NCI-H748 (cell line): ENCODE results near the gene ZNF280A.
"Not testable (repeated sequence)": the region's sequence is repeated elsewhere in the genome, so short reads cannot be mapped to it uniquely, and the experiment has no call there.

Experiments used
- DNase-seq: peaks from one replicate; lab custom pipeline; 2025; ENCODE audit not compliant: unreplicated experiment; lab: John Stamatoyannopoulos, UW

Gene ZNF280A

DNA sequence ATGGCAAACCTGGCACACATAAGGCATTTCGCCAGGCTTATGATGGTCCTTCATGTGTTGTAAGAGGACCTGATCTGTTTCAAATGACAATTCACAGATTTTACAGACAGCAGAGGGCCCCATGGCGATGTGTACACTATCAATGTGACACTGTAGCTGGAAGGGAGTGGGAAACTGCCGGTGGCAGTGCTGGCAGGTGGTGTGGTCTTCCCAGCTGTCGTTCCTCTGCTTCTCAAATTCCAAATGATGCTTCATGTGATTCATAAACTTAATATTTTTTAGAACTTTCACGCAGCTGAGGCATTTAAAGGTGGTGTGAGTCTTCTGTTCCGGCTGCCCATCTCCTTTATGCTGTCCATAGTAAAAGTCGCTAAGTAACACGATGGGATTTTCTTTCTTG, 5.6 kb downstream of the ZNF280A start:
- peak; percentile 10 for DNase-seq

DNA sequence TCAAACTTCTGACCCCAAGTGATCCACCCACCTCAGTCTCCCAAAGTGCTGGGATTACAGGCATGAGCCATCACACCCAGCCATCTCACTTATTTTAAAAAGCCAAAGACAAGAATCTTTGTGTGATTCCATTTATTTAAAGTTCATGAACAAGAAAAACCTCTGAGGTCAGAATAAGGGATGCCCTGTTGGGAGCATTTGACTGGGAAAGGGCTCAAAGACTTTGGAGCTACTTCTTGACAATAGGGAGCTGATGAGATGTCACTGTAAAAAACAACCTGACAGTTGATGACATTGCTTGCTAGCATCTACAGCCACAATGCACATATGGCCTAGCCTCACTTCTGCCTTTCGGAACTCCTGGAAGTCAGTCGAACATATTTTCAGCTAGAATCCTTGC, 6.5 kb downstream of the ZNF280A start:
- no peak for DNase-seq

DNA sequence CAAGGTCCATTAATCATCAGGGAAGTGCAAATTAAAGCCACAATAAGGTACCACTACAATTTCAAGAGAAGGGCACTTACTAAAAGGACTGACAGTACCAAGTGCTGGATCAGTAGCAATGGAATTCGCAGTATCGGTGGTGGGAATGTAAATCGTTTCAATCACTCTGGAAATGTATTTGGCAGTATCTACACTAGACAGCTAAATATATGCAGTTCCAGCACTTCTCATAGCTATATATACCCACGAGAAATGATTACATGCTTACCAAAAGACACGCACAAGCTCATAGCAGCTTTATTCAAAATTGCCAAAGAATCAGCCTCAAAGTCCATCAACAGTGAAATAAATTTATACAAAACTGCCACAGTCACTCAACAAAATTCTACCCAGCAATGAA, 7.1 kb downstream of the ZNF280A start:
- no peak for DNase-seq

DNA sequence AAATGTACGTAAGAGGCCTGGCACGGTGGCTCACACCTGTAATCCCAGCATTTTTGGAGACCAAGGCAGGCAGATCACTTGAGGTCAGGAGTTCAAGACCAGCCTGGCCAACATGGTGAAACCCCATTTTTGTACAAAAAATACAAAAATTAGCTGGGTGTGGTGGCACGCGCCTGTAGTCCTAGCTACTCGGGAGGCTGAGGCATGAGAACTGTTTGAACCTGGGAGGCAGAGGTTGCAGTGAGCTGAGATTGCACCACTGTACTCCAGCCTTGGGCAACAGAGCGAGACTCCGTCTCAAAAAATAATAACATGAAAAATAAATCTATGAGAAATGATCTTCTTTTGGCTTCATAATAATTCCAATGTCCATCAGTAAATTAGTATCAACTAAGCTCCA, 9.2 kb downstream of the ZNF280A start:
- not testable (repeated sequence) for DNase-seq

DNA sequence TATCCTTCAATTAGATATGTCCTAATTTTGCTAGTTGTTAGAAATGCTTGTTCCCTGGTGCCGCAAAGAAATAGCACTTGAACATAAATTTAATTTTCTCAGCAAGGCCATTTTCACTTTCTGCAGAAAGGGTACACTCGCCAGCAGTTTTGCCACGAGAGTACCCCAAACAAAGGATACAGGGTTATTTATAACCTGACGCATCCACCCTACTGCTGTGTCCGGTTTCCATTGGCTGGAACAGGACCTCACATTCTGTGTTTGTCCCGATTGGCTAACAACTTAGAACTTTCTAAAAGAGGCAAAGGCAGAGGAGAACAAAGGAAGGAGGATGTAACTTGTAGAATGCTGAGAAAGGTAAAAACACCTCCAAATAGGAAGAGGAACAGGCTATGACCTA, 10.2 kb downstream of the ZNF280A start:
- DNase-seq, result not testable (repeated sequence)

DNA sequence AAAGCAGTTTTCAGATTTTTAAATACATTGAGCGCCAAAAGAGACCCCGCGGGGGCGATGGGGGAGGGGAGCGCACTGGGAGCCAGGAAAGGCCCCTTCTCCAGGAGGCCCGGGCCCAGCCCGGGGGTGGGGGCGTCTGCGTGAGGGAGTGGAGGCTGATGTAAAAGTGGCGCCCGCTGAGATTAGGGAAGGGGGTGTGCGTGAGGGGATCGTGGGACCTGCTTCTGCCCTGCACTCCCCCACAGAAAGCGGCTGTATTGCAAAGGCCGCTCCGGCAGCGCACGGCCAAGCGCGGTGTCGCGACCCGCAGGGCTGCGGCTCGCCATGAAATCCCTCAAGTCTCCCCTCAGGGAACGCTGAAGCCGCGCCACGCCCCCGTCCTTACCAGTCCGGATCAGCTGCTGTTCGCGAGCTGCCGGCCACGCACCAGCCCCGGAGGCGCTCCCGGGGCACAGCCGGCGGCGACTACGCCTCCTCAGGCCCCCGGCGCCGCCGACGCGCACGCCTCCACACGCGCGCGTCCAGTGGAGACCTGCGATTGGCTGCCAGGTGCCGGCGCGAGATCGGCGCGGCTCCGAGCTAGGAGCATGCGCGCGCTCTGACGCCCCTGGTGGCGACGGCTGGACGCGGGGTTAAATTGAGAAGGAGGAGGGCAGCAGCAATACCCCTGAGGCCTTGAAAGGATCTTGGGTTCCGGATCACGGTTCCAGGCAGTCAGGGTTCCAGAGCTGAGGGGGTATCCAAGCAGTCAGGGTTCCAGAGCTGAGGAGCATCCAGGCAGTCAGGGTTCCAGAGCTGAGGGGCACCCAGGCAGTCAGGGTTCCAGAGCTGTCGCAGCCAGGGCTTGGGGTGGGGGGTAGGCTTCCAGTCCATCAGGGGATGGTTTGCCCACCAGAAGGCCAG, 11.5 kb downstream of the ZNF280A start, which contains the start of gene ZNF280B:
ZNF280B (minus strand) TSS at position 469 of the 903 bp plus-strand sequence. CDS start 19,344 bp downstream, outside the sequence.
- DNase-seq, result peak; percentile 90

DNA sequence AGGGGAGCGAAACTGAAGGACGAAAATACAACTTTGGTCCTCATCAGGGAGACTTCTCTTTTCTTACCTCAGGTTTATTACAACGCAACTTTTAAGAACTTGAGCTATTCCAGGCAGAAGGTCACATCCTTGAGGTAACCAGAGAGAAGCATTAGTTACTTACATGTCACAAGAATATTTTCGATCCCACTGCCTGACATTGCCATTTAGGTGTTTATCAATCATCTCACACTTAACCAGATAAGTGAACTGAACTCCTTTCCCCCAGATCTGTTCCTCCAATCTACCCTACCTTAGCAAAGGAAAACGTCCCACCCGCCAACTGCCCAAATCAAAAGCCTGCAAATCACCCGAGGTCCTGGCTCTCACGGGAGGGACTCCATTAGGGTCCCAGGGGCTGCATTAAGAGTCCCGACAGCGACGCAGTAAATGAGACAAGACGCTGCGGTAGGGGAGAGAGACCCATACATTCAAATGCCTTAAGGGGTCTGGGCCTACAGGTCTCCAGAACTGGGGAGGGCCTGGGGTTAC, 12.3 kb downstream of the ZNF280A start:
- DNase-seq, result no peak

DNA sequence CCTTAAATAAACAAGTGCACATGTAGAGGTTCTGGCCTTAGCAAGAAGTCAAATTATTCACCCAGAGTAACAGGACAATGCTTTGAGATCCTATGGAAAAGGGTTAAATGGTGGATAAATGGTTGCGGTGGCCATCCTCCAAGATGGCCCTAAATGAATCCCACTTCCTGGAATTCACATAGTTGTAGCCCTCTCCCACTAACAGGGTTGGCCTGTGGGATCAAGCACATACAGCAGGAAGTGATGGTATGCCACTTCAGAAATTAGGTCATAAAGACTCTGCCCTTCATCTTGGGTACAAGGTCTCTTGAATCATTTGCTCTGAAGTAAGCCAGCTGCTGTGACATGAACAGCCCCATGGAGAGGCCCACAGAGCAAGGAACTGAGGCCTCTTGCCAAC, 13.3 kb downstream of the ZNF280A start:
- DNase-seq, result no peak

DNA sequence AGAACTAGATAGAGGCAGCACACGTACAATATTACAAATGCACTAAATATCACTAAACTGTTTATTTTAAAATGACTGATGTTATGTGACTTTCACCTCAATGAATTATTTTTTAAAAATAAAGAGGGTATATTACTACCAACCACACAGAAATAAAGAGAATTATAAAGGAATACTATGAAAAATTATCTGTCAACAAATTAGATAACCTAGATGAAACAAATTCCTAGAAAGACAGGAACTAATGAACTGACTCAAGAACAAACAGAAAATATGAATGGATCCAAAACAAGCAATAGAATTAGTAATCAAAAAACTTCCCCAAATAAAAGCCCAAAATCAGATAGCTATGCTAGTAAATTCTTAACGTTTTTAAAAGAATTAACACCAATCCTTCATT, 21.8 kb downstream of the ZNF280A start:
- no peak for DNase-seq

DNA sequence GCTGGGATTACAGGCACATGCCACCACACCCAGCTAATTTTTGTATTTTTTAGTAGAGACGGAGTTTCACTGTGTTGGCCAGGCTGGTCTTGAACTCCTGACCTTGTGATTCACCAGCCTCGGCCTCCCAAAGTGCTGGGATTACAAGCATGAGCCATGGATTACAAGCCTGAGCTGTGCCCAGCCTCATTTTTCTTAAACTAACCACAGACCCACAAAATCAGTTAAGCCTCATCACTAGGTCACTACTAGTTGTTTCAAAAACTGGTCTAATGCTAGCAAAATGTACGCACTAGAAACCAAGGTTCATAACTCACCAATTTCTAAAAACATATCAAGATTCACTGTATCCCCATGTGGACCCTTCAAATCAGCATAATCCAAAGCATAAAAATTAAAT, 28.5 kb downstream of the ZNF280A start:
- not testable (repeated sequence) for DNase-seq

DNA sequence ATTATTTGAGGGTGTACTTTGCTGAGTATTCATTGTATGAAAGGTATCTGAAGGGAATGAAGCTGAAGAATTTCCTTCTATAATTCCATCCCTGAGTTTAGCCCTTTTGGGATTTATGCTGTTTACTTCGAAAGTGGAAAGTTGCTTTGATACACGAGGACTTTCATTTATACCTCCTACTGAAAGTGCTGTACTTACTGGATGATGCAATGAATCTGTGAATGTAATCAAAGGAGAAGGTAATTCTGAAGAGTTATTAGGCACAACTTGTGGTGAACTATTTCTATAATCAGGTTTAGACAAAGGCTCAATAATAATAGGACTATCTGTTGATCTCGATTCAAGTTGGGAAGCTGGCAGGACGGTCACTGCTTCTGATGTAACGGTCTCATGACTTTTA, 31.3 kb downstream of the ZNF280A start:
- DNase-seq, result no peak

DNA sequence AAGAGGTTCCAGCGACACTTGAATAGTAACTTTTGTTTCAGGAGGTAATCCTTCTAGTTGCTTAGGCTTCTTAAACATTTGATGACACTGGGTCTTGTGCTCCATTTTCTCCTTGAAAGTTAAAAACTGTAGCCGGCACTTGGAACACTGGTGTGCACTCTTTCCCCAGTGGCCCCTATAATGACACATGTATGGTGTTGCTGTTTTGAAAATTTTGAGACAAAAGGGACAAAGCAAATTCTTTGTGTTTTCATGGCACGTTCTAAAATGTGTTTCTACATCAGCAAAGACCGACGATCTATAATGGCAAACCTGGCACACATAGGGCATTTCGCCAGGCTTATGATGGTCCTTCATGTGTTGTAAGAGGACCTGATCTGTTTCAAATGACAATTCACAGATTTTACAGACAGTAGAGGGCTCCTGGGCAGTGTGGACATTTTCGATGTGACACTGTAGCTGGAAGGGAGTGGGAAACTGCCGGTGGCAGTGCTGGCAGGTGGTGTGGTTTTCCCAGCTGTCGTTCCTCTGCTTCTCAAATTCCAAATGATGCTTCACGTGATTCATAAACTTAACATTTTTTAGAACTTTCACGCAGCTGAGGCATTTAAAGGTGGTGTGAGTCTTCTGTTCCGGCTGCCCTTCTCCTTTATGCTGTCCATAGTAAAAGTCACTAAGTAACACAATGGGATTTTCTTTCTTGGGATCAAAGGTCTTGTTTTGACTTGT, 32.0 kb downstream of the ZNF280A start:
- DNase-seq, result no peak

DNA sequence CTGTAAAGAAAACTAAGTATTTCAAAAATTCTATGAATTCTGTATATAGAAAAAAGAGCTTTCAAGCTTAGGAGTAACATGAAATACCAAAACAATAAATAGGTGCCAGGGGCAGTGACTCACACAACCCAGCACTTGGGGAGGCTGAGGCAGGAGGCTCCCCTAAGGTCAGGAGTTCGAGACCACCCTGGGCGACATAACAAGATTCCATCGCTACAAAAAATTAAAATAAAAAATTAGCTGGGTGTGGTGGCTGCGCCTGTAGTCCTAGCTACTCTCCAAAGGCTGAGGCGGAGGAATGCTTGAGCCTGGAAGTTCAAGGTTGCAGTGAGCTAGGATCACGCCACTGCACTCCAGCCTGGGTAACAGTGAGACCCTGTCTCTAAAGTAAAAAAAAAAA, 33.0 kb downstream of the ZNF280A start:
- no peak for DNase-seq

DNA sequence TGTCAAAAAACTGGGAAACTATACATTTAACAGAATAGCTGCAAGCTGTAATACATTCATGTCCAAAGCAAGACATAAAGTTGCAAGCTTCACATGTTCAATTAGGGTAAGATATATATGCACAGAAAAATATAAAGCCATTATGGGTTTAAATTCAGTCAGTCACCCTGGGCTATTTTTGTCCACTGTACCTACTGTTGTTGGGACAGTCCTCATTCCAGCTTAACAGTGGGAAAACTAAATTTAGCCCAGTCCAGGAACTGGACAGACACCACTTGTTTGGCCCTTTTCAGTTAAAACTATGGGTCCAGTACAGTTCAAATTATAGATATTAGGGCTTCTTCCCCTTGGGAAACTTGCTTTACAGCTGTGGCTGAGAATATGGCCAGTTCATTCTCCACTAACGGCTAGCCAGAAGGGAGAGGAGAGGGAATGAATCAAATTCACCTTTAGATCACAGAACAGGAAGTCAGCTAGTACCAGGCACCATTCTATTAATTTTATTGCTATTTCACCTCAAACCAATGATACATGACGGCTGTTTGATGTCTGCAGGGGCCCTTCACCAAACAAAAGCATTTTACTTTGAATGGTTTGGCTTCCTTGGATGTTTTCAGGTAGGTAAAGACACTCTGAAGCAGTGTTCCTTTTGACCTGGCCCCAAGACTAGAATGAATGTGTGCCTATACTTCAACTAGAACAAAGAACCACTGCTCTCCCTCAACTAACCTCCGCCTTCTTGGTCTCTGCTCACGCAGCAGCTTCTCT, 33.8 kb downstream of the ZNF280A start:
- DNase-seq, result no peak

DNA sequence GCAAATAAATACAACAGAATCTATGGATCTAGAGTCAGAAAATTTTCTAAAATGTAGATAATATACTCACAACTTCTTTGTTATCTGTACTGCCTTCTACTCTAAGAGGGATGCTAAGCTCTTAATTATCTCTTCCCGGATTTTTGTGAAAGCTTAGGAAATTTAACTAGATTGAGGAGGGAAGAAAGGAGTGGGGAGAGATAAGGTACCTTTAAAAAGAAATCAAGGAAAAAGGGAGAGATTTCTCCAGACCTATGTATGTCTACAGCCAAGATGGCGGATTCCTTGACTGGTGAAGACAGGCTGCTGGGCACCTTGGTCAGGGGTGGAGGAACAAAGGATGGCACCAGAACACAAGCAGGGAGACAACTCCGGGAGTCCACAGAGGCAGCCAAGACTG, 34.5 kb downstream of the ZNF280A start:
- no peak for DNase-seq

DNA sequence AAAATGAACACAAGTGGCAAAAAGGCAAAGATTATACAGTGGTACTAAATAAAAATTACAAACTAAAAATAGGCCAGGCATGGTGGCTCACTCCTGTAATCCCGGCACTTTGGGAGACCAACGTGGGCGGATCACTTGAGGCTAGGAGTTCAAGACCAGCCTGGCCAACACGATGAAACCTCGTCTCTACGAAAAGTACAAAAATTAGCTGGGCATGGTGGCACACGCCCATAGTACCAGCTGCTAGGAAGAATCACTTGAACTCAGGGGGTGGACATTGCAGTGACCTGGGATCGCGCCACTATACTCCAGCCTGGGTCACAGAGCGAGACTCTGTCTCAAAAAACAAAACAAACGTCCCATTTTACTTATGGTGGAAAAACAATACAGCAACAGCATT, 36.0 kb downstream of the ZNF280A start:
- DNase-seq, result no peak

DNA sequence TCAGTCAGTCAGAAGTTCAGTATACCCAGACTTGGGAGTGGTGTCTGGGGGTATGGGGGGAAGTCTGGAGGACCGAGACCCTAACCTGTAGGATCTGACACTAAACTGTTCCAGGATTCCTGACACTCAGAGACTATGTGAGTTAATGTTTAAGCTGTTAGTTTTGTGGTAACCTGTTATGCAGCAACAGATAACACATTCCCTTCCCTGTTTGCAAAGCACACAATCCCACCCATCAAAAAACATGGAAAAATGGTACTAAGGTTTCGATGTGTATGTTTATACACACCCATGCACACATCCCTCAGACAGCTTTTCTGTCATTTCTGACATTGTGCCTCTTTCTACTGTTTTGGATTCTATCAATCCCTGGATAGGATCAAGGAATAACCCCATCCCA, 39.1 kb downstream of the ZNF280A start:
- no peak for DNase-seq

DNA sequence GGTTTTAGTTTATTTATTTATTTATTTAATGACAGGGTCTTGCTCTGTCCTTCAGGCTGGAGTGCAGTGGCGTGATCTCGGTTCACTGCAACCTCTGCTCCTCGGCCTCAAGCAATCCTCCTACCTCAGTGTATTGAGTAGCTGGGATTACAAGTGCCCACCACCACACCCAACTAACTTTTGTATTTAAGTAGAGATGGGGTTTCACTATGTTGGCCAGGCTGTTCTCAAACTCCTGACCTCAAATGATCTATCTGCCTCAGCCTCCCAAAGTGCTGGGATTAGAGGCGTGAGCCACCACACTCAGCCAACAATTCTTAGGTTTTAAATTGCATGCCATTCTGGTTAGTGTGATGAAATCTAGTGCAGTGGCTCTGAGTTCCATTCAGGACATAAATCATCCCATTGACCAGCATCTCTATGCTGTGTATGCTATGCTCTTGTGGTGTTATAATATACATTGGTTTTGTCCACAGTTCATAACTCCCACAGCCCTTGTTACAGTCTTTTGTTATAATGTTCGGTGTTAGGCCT, 40.0 kb downstream of the ZNF280A start:
- no peak for DNase-seq

DNA sequence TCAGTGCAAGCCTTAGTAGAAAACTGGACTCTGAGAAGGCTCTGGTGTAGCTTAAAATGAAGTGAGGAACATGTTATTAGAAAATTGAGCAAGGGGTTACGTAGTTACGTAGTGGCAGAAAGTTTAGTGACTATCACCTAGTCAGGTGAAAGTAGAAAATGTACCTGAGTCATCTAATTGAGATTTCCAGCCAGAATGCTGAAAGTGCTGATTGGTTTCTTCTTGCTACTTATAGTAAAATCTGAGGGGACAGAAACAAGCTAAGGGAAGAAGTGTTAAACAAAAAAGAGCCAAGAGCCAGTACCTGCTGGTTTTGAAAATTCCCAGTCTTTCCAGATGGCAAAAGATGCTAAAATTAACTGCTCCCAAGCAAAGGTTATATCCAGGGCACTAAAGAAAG, 41.0 kb downstream of the ZNF280A start:
- DNase-seq, result no peak

DNA sequence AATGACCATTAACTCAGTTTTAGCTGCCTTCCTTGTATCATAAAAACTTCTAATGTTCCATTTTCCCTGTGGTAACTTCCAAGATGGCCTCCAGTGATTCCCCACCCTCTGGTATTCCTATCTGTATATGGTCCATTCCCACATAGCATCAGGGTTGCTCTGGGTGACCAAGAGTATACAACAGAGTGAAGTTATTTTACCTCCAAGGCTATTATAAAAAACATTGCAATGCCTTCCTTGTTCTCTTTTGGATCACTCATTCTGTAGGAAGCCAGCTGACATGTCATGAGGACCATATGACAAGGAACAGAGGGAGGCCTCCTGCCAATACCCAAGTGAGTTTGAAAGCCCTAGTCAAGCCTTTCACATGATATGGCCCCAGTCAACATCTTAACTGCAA, 41.6 kb downstream of the ZNF280A start:
- DNase-seq, result no peak

DNA sequence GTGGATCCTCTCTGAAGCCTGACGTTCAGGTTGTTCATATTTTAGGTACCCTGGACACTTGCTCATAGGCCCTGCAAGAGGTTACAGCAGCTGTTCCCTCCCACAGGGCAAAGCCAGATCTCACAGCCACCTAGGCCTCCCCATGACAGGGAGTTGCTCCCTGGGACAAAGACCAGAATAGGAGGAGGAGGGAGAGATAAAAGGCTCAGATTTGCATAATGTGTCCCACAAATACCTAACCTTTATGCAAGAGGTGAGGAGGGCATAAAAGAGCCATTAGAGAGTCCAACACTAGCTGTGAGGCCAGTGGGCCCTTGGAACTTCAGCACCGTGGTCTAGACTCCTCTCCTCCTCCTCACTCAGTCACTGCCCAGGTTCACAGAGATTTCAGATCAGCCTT, 45.3 kb downstream of the ZNF280A start:
- DNase-seq, result no peak
